NT2/D1 (cell line): ENCODE results near the gene ELF1.

Experiments
- YY1 ChIP-seq: IDR thresholded peaks from 2 replicates; pipeline ENCODE4 v1.6.1; 2011; ENCODE audit not compliant: insufficient read length, insufficient read depth
- ZNF274 ChIP-seq: IDR thresholded peaks from 2 replicates; pipeline ENCODE4 v1.6.1; 2011; ENCODE audit warnings: mild to moderate bottlenecking, low read depth, low read length

GRCh38 chr13:41001695-41002094 is 17.4 kb downstream of the ELF1 start:
- TF ChIP-seq ZNF274 (no peak), YY1 (no peak)
